ENCODE data around the gene EFCAB14. TPM values are rescaled to one million over a fixed set of nuclear protein-coding genes. Genes with fewer than 3 reads are reported as not detected.

EFCAB14 gene
- total and polyA plus RNA-seq, 7 donors = 21.1 to 63.3 (median 52.0) TPM

- no peak for DNase-seq
- peaks cover 6 to 96% of the 10 kb centered on the region in 2 donors for H3K36me3 ChIP-seq (ENCODE audit: insufficient read depth in 1 of 2, low read depth in 1 of 2)
- H3K4me1 ChIP-seq = peaks cover 28% of the 10 kb centered on the region
- no peaks in the 10 kb centered on the region for H3K27me3 ChIP-seq (ENCODE audit: insufficient read depth in 3 of 3, low read length in 2 of 3)
- no peak for ATAC-seq
- WGBS, 3 donors = 97 to 98% (median 98%) methylated on average over 2 of the region's 2 CpGs
- H3K9me3 ChIP-seq = no peaks in the 10 kb centered on the region
- intact Hi-C loops (cut with DNase I) = no loop called here
- H3K4me3 ChIP-seq = no peak overlapping the region
- no peak for TF ChIP-seq CTCF (IDR thresholded peaks at IDR 0.05)
- no peak overlapping the region for H3K27ac ChIP-seq
These were observed 34.2 kb downstream of the EFCAB14 start for GRCh38 chr1:46684670-46685069.

- no peaks in the 10 kb centered on the region for H3K9me3 ChIP-seq
- intact Hi-C loops (cut with DNase I) = no loop called here
- H3K36me3 ChIP-seq (ENCODE audit: insufficient read depth in 1 of 2, low read depth in 1 of 2) = peaks cover 5 to 100% of the 10 kb centered on the region in 2 donors
- WGBS, 3 donors = 62 to 76% (median 67%) methylated on average over 1 of the region's 1 CpG
- no peaks in the 10 kb centered on the region for H3K27me3 ChIP-seq (ENCODE audit: insufficient read depth in 3 of 3, low read length in 2 of 3)
- H3K4me3 ChIP-seq = no peak overlapping the region
- DNase-seq = no peak
- no peak for ATAC-seq
- H3K4me1 ChIP-seq = peaks cover 3% of the 10 kb centered on the region
- no peak for TF ChIP-seq CTCF (IDR thresholded peaks at IDR 0.05)
- H3K27ac ChIP-seq = no peak overlapping the region
These were observed 36.9 kb downstream of the EFCAB14 start for GRCh38 chr1:46682064-46682463.

DNA sequence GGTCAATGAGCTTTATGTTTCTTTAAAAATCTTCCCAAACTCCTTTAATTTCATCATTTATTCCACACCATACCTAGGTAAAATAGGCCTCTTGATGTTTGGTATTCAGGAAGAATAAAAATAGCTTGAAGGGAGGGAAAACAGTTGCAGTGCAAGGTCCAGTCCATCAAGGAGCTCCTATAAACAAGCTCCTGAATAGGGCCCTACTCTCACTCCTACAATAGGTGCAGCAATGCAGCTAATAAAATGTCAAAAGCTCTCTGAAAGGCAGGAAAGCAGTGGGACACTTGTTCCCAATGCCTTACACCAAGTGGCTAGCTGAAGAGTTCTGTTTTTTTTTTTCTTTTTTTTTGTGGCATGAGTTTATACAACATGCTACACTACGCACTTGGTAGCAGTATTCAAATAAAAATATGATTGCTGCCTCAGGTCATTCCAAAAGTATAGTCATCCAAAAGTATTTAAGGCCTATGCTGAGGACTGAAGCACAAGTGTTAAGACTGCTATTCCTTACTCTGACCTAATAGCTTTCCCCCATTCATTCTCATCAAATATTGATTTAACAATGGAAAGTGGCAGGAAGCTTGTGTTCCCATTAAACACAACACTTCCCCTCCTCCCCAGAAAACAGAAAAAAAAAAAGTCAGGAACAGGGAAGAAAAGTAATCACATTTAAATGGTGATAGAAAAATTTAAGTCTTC is 37.4 kb downstream of the EFCAB14 start:
- no peak for TF ChIP-seq CTCF (IDR thresholded peaks at IDR 0.05)
- H3K27ac ChIP-seq = no peak overlapping the region
- WGBS, 3 donors = 91 to 97% (median 94%) methylated on average over 1 of the region's 1 CpG
- ATAC-seq (no peak), DNase-seq (no peak)
- no peak overlapping the region for H3K4me3 ChIP-seq
- H3K4me1 ChIP-seq = no peaks in the 10 kb centered on the region
- intact Hi-C loops (cut with DNase I) = no loop called here
- no peaks in the 10 kb centered on the region for H3K9me3 ChIP-seq
- no peaks in the 10 kb centered on the region for H3K27me3 ChIP-seq (ENCODE audit: insufficient read depth in 3 of 3, low read length in 2 of 3)
- peaks cover 5 to 100% of the 10 kb centered on the region in 2 donors for H3K36me3 ChIP-seq (ENCODE audit: insufficient read depth in 1 of 2, low read depth in 1 of 2)

- ATAC-seq (peak in 3 of 4 donors; percentile 23 to 63 (median 60)), DNase-seq (no peak)
- intact Hi-C loops (cut with DNase I) = no loop called here
- H3K9me3 ChIP-seq = no peaks in the 10 kb centered on the region
- H3K4me1 ChIP-seq = no peaks in the 10 kb centered on the region
- 88 to 95% (median 88%) methylated on average over 6 of the region's 6 CpGs for WGBS, 3 donors
- no peak for TF ChIP-seq CTCF (IDR thresholded peaks at IDR 0.05)
- no peak overlapping the region for H3K27ac ChIP-seq
- no peak overlapping the region for H3K4me3 ChIP-seq
- peaks cover 5 to 99% of the 10 kb centered on the region in 2 donors for H3K36me3 ChIP-seq (ENCODE audit: insufficient read depth in 1 of 2, low read depth in 1 of 2)
- no peaks in the 10 kb centered on the region for H3K27me3 ChIP-seq (ENCODE audit: insufficient read depth in 3 of 3, low read length in 2 of 3)
These were observed 38.9 kb downstream of the EFCAB14 start for GRCh38 chr1:46679789-46680573.

Measured in psoas muscle (tissue), 8 donors.